ENCODE data around the gene AASDH.

AASDH gene

GRCh38 chr4:56315543-56315942 is 71.7 kb downstream of the AASDH start:
- no peak for DNase-seq

GRCh38 chr4:56315041-56315440 is 72.2 kb downstream of the AASDH start:
- DNase-seq: no peak

GRCh38 chr4:56314207-56314915 is 72.9 kb downstream of the AASDH start:
- DNase-seq: no peak

- DNase-seq: no peak
These were observed 74.2 kb downstream of the AASDH start for GRCh38 chr4:56313132-56313531.

- DNase-seq: no peak
These were observed 75.9 kb downstream of the AASDH start for GRCh38 chr4:56311299-56311975.

GRCh38 chr4:56310401-56311125 is 76.7 kb downstream of the AASDH start:
- DNase-seq: no peak

GRCh38 chr4:56308384-56308783 is 78.9 kb downstream of the AASDH start:
- DNase-seq: no peak

GRCh38 chr4:56307423-56307822 is 79.9 kb downstream of the AASDH start:
- DNase-seq: no peak

GRCh38 chr4:56305390-56305789 is 81.9 kb downstream of the AASDH start:
- DNase-seq: no peak

GRCh38 chr4:56303921-56304320 is 83.4 kb downstream of the AASDH start:
- no peak for DNase-seq

GRCh38 chr4:56302760-56303159 is 84.5 kb downstream of the AASDH start:
- DNase-seq: no peak

- DNase-seq: no peak
These were observed 85.2 kb downstream of the AASDH start for GRCh38 chr4:56301997-56302496.

GRCh38 chr4:56301181-56301996 is 85.9 kb downstream of the AASDH start:
- peak; percentile 79 for DNase-seq

GRCh38 chr4:56298236-56298635 is 89.1 kb downstream of the AASDH start:
- DNase-seq: no peak

- no peak for DNase-seq
These were observed 89.5 kb downstream of the AASDH start for GRCh38 chr4:56297776-56298175.

- no peak for DNase-seq
These were observed 90.8 kb downstream of the AASDH start for GRCh38 chr4:56296526-56296925.

- no peak for DNase-seq
These were observed 94.2 kb downstream of the AASDH start for GRCh38 chr4:56293121-56293520.

GRCh38 chr4:56289934-56290333 is 97.4 kb downstream of the AASDH start:
- no peak for DNase-seq

GRCh38 chr4:56288663-56289062 is 98.6 kb downstream of the AASDH start:
- DNase-seq: no peak
